Measurements from ENCODE around the gene LRRN4CL.
"Not testable (repeated sequence)": the region's sequence is repeated elsewhere in the genome, so short reads cannot be mapped to it uniquely, and the experiment has no call there.

LRRN4CL gene

DNA sequence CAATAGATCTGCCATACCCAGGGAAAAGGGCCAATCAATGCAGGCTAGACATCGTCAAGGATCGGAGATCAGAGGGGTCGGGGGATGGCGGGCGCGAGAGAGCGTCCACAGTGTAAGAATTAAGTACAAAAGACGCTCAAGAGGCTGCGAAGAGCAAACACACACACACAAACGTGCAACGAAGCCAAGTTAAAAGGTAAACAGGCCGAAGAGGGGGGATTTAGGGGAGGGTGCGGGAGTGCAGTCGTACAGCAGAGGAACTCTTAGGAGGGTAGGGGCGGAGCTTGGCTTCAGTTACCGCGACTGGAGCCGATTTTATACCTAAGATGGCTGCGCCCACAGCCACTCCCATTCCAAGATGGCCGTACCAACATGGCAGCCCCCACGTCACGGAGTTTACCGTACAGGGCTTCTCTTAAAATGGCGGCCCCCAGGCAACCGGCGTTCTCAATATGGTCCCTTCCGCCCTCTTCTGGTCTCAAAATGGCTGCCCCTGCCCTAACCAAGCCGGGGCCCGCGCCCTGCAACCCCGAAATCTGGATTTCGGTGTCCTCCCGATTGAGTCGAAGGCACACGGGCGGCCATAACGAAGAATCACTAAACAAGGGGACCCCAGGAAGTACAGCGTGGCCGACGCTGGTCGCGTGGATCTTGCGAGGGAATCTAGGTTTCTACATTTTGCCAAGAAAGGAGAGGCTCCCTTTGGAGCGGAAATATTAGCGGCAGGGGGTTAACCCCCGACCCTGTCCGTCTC, 20.1 kb upstream of the LRRN4CL start:
- DNase-seq, result peak; percentile 99

DNA sequence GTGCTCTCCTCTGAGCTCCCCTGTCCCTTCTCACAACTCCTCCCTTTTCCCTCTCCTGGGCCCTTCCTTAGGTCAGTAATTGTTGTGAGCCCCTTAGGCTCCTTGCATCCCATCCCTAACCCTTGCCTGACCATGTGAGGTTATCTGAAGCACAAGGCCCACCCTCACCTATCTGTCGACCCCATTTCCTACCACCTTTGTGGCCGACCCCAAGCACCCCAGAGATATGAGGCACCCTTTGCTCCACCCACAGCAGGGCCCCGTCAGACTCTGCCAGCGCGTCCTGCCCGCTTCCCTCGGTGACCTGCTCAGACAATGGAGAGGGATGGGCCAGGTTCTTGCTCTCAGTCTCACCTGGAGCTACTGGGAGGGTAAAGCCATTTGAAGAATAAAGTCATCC, 19.5 kb upstream of the LRRN4CL start:
- no peak for DNase-seq

DNA sequence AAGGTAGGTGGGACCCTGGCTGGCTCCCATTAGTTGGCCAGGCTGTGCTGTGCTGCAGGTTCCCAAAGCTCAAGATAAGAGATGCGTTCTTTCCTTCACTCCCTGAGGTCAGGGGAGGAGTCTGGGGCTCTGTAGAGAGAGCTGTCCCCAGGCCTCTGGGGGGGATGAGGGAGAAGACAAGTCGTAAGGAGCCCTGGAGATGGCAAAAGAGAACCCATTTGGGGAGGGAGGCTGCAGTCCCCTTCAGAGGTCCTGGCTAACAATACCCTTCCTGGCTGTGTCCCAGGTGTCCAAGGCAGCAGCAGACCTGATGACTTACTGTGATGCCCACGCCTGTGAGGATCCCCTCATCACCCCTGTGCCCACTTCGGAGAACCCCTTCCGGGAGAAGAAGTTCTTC, 19.1 kb upstream of the LRRN4CL start:
- DNase-seq, result peak; percentile 40

DNA sequence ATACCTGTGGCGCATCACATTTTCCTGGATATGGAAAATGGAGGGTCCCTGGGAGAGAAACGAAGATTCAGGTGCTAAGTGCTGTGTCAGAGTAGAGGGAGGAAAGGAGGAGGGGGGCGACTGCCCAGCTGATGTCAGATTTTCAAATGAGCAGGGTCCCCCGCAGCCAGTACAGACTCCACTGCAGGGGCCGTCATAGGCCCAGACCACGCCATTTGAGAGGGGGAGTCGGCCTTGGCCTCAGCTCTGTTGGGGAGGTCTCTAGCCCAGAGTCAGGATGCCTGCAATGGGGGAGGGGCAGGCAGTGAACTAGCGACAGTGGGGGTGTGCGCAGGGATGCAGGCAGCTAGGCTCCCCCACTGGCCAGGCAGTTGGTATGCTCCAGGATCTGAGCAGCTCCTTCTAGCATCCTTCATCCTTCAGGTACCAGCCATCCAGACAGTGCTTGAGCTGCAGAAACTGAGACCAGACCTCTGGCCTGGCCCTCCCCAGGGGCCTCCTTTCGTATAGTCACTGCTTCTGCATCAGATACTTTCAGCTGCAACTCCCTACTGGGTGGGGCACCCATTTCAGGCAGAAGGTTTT, 18.0 kb upstream of the LRRN4CL start, which contains the start of the genes BSCL2 and GNG3:
Gene BSCL2, minus strand, starts transcription at position 148 of the 585 bp plus-strand sequence. CDS start 229 bp downstream, outside the sequence.
Gene GNG3, plus strand, starts transcription at position 400 of the 585 bp plus-strand sequence. CDS start 620 bp downstream, outside the sequence.
- peak; percentile 97 for DNase-seq

DNA sequence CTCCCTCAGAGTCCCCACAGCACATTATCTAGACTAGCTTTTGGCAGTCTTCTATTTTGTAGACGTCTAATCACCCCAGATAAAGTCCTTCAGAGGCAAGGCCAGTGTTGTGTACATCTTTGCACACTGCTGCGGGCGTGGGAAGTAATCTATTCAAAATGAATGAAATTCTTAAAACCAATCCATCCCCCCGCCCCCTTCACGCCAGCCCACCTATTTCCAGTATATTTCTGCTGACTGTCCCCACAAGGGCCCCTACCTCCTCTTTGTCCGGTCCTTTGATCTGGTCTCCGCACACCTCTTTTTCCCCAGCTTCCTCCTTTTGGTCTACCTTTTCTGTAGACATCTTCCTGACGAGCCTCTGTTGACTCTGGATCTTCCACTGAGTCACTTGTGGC, 17.5 kb upstream of the LRRN4CL start:
- DNase-seq, result no peak

DNA sequence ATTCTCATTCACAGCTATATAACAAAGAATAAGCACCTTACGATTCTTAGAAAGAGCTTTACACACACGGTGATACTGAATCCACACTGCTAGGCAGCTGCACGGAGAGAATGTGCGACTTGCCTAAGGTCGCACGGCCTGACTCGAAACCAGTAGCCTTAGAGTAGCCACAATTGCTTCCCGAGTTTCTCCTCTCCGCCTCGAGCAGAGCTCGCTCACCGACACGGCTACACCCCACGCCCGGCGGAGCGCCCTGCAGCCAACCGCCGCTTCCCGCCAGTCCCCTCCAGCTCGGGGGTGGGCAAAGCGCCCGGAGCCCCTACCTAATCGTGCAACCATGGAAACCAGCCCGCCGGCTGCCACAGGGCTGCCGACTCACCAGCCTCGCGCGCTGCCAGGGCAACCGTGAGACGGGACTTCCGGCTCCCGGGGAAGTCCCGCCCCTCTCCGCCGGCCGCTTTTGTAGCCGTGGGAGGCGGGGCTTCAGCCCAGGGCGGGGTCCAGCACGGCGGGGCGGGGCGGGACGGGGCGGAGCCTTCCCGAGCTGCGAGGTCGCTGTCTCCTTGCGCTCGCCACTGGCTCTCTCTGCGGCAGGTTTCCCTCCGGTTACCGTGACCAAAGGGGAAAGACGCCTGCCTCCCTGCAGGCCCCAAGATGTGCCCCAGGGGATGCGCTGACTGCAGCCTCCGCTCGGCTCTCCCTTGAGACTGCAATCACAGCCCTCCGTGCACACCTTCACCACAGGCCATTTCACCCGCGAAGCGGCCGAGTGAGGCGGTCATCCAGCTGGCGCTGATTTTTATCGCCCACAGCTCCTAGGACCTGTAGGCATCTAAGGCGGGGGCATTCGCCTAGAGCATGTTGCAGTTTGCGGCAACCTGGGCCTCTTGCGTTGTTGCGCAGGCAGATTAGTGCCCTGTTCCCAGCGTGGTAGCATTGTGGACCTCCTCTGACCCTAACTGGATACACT, 16.8 kb upstream of the LRRN4CL start:
- peak; percentile 98 for DNase-seq

DNA sequence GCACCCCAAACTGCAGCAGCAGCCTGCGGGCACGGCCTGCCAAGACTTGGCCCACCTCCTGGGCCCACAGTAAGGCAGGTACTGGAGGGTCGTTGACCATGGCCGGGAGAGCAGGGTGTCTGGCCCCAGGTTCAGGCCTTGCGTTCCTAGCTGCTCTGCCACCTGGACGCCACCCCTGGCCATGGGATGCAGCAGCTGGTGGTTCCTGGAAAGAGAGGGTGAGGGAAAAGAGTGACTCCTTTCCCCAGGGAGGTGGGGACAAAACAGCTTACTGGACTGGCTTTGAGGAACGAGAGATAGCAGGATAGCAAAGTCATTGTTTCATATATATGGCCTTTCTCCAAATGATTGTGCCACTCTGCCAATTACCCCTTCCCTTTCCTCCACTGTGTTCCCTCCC, 16.1 kb upstream of the LRRN4CL start:
- DNase-seq, result no peak

DNA sequence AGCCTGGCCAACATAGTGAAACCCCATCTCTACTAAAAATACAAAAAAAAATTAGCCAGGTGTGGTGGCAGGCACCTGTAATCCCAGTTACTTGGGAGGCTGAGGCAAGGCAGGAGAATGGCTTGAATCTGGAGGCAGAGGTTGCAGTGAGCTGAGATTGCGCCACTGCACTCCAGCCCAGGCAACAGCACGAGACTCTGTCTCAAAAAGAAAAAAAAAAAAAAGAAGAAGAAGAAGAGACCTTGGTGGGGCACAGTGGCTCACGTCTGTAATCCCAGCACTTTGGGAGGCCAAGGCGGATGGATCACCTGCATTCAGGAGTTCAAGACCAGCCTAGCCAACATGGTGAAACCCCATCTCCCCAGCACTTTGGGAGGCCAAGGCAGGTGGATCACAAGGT, 14.6 kb upstream of the LRRN4CL start:
- DNase-seq, result not testable (repeated sequence)

DNA sequence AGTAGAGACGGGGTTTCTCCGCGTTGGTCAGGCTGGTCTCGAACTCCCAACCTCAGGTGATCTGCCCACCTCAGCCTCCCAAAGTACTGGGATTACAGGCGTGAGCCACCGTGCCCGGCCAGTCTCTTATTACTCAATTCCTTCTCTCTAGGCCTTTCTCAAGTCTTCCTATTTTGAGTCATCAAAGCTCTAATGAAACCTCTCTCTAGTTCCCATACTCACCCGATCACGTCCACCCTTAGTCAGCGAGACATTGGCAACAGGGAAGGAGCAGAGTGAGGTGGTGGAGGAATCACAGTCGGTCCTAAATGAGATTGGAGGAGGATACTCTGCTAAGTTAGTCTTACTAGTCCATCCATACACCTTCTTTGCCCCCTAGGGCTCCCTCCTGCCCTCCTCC, 12.9 kb upstream of the LRRN4CL start:
- no peak for DNase-seq

DNA sequence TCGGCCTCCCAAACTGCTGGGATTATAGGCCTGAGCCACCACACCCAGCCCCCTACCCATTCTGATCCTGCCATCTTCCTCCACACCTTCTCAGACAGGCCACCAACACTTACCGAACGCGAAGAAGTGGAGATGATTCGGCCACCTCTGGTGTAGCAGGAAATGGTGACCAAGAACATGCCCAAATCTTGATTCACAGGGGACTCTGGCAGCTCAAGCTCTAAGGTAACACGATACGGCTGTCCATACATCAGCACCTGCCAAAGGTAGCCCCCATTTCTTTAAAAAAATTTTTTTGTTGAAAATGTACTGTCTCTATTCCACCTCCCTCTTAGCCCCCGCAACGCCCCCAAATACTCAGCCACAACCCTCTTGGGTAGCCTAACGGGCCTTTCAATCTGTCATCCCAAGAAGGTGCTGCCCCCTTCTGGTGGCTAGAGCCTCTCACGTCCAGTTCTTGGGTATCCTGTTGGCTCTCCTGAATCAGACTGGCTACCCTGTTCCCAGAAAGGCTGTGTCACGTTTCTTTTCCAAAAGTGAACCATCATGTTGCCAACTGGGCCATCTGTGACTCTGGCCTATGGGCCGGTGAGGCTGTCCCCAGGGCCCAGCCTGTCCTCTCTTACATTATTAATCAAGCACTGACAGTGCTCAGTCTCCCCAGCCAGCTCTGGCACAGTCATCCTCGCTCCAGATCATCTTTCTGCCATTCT, 5.3 kb upstream of the LRRN4CL start:
- peak; percentile 89 for DNase-seq

DNA sequence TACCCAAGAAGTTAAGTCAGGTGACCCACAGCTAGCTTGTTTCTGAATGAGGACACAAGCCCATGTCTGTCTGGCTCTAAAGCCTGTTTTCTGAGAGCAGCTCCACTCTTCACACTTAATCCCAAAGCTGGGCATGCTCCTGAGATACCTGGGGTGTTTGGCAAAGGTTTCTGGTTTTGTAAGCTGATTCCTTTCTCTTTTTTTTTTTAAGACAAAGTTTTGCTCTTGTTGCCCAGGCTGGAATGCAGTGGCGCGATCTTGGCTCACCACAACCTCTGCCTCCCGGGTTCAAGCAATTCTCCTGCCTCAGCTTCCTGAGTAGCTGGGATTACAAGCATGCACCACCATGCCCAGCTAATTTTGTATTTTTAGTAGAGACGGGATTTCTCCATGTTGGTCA, 4.3 kb upstream of the LRRN4CL start:
- not testable (repeated sequence) for DNase-seq

DNA sequence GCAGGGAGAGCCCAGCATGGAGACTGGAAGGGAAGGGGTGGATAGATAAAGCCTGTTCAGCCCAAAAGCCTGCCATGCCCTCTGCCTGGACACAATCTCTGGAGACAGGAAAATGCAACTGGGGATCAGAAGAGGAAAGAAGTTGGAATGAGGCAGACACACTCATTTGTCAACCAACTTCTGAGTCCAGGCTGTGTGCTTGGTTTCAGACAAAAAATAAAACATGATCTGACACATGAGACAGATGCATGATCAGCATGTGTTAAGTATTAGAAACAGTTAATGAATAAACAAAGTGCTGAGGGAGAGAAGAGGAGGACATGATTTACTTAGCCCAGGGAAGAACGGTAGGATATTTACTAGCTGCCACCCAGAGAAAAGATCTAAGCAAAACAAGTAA, 839 bp downstream of the LRRN4CL start:
- DNase-seq, result peak; percentile 40

DNA sequence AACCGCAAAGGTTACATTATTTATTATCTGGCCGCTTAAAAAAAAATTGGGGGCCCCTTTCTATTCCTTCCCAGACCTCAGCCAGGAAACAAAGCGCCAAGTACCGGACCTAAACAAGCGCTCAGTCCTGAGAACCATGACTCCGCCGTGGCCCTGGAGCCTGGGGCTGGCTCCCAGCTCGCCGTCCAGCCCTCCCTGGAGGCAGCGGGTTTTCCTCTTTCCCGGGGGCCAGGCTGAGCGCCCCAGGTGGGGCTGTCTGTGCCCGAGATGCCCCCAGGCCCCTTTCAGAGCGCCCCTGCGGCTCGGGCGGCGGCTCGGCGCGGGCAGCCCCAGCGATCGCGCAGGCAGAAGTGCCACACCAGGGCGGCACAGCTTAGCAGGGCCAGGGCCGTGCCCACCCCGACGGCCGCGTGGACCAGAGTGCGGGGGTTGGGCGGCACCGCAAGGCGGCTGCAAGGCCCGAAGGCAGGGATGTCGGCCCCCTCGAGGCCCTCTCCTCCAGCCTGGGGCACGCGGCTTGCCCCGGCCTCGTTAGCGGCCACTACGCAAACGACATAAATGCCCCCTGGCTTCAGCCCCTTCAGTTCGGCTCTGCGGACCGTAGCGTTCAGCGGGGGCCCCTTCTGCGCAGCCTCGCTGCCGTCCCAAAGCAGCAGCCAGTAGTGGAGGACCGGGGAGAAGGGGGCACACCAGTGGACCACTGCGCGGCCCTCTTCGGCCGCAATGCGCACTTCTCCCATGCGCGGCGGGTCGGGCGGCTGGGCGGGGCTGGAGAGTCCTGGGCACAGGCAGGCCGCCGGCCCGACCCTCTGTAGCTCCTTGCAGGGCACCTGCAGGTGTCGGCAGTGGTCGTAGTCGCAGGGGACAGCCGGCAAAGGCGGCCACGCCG, 1.6 kb downstream of the LRRN4CL start:
- peak; percentile 68 for DNase-seq

DNA sequence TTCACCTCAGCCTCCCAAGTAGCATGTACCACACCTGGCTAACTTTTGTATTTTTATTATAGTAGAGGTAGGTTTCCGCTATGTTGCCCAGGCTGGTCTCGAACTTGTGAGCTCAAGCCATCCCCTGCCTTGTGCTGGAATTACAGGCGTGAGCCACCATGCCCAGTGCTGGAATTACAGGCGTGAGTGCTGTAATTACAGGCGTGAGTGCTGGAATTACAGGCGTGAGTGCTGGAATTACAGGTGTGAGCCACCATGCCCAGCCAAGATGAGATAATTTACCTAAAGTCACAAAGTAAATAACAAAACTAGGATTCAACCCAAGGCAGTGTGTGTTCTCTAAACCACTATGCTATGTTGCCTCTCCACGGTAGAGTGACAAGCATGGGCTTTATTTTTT, 6.8 kb downstream of the LRRN4CL start:
- DNase-seq, result no peak

DNA sequence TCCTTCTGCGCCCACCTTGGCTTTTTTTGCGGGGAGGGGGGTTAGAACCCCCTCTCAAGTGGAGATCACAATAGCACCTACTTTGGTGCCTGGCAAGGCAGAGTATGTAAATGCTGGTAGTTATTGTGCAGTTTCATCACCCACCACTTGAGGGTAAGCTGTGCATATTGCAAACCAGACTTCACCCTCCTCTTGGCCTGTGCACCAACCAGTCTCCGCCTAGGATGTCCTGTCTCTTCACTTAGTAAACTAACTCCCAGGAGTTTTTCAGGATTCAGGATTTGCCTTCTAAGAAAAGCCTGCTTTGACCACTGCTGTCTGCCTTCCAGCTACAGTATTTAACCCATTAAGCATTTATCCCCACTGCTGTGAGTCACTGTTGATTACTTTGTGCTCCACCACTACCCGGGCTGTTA, 8.5 kb downstream of the LRRN4CL start:
- peak; percentile 48 for DNase-seq

DNA sequence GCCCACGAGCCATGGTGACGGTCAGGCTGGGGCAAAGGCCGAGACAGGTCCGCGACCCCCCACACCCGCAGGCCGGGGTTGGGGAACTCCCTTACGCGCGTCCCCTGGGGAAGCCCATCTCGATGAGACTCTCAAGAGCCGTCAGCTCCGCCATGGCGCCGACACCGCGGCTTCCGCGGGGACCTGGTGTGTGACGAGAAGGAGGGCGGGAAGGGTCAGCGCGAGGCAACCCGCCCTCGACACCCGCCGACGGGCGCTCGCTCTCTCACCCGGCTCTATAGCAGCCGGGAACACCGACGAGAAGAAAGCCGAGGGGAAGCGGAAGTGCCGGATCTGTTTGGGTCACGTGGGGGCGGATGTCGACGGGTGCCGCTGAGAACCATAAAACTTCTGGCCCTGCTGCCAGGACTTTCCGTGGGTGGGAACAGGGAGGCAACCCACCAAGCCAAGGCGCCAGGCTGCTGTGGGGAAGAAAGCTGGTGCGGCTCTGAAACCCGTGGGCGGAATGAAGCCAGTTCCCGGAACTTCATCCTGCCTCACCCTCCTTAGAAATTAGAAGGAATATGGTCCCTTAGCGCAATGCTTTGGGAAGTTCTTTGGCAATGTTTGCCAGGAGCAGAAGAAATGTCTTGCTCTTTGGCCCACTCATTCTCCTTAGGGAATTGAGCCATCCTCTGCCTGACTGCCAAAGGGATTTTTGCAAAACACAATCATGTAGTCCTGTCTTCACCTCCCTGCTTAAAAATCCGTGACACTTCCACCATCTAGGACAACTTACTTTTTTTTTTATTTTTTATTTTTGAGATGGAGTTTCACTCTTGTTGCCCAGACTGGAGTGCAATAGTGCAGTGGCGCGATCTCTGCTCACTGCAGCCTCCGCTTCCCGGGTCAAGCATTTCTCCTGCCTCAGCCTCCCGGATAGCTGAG, 10.3 kb downstream of the LRRN4CL start, which contains the start of gene UBXN1:
Gene UBXN1, minus strand, starts transcription at position 304 of the 927 bp plus-strand sequence. Its CDS starts 150 bp downstream, at position 154.
- peak; percentile 94 for DNase-seq

DNA sequence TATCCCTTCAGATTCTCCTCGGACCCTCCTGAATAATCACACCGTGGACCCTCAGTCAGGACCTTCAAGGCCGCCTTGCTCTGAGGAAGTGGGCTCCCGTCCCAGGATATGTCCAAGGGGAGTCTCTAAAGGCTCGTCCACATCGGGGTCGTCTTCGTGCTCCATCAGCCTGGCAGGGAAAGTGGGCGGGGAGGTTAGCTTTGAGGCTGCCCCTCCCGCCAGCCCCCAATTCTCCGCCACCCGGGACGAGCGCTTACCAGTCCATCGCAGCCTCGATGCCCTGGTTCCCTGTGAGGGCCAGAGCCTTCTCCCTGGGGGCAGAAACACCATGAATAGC, 10.9 kb downstream of the LRRN4CL start:
- no peak for DNase-seq

DNA sequence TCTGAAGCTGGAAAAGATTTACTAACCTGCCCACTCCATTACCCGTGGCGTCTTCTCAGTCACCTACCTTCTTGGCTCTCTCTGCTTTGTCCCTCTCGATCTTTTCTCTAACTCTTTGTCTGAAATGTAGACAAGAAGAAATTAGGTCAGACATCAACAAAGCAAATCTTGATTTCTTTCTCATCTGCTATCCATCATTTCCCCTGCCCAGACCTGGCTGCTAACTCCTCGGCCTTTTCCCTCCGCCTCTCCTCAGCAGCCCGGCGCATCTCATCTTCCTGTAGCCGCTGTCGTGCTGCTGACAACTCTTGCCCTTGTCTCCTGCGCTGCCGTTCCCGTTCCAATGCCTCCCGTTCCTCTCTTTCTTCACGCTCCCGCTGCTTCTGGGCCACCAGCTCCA, 11.6 kb downstream of the LRRN4CL start:
- DNase-seq, result no peak

DNA sequence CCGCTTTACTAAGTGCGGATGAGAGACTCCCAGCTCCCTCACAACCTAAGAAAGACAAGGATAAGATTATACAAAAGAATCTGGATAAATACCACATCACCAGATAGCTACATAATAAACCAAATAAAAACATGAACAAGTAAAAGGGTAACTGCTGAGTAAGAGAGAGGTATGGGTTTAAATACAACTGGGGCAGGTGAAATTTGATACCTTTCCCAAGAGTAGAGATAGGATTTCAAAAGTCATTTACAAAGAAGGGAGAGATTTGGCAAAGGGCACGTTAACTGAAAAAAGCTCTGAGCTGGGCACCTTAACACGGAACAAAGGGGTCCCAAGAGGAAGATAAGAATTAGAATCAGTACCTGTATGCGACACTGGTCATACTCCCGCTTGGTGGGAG, 12.2 kb downstream of the LRRN4CL start:
- no peak for DNase-seq

DNA sequence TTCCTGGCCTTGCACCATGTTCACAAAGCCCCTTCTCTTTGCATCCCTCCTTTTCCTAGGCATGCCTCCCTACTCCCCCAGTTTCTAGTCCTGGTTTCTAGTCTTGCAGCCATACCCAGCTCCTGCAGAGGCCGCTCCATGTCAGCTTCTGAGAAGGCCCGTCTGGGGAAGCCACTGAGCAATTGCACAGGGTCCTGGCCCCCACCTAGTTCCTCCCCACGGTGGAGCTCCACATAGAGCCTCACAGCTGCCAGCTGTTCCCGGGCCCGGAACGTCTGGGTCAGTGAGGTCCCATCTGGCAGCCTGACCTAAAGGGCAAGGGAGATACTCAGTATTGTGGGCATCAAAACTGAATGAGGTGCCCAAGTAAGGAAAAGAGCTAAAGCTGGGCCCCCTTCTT, 12.6 kb downstream of the LRRN4CL start:
- no peak for DNase-seq

All from eye (tissue), 1 donor.